ENCODE results near the gene PLCH1. TPM values are rescaled to one million over a fixed set of nuclear protein-coding genes. Genes with fewer than 3 reads are reported as not detected.
A peak's percentile ranks its signal among the peaks of the same experiment; 100 is the strongest.
"Not testable (repeated sequence)": the region's sequence is repeated elsewhere in the genome, so short reads cannot be mapped to it uniquely, and the experiment has no call there.

Gene PLCH1
- total RNA-seq, 1 donor from 2014 or later, result 8.0 TPM

DNA sequence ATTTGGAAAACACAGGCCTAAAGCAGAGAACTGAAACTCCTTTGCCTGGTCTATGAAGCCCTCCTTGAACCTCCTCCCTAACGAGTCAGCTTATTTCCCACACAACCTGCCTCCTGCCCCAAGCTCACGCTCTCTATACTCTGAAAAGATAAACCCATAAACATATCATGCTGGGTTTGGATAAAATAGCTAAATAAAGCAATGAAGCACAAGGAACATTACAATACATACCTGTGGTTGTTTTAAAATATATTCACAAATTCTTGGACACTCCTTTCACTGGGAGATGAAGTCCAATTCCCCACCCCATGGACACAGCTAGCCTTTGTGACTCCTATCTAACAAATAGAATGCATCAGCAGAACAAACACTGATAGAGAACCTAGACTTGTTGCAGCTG is 98.2 kb downstream of the PLCH1 start:
- DNase-seq (ENCODE audit: low spot score), result no peak

DNA sequence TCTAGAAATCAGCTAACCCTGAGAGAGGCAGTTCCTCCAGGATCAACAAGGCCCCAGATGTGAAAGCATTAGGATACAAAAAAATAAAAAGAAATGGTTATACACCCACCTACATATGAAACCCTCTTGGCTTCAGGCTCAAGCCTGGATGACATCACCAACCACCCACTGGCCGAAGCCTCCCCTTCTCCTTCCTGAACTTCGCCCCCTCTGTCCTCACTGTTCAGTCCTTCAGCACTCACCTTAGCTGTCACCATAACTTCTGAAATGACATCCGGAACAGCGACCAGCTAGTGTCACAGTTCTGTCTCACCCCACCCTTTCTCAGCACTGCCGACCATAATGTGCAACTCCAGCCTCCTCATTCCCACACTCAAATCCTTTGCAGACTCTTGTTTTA is 98.7 kb downstream of the PLCH1 start:
- DNase-seq (ENCODE audit: low spot score), result peak; percentile 11

DNA sequence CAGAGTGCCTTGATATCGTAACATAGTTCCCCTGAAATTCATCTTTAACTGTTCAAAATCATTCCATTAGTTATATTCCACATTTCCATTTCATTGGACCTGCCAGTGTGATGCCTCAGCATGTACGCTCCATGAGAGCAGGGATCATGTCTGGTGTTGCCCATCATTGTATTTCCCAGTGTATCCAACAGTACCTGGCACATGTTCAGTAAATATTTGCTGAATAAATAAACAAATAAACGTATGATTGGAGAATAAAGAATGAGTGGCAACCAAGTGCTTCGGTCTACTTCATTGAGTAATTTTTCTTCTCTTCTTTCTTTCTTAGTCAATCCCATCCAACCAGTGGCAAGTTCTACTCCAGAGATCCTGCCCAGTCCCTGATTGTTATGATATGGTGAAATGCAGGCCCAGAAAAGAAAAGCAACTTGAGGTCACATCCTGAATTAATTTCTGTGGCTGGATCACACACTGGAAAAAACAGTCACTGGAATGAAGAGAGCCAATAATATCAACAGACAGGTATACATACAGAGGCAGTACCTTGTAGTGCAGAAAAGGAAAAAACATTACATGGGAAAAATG is 101.2 kb downstream of the PLCH1 start:
- DNase-seq (ENCODE audit: low spot score), result no peak

DNA sequence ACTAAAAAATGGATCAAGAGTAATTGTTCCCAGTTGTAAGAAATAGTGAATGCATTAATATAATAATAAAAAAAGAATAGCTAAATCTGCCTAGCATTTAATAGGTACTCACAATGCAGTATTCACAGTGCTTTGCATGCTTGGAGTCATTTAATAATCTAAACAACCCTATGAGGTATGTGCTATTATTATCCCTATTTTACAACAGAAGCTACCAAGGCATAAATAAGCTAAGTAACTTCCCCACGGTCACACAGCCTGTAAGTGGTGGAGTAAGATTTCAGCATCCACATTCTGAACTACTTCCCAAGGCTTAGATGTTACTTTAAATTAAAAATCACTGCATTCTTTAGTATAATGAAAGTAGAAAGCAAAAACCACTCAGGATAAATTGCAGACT is 102.9 kb downstream of the PLCH1 start:
- no peak for DNase-seq (ENCODE audit: low spot score)

DNA sequence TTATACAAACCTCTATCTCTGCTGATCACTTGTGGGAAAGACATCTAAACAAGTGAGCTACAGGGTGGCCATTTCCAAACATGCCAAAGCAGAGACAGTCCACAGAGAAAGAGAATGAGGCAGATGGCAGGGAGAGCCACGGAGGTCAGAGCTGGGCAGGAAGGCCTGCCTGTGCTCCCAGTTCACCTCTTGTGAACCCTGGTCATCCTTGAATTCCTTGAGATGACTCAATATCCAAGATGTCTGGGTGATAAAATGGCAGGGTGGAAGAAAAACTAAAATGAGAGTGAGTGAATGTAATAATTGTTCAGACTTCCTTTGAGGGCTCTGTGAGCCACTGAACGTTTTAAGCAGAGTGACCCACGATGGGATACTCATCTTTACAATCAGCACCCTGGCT is 104.8 kb downstream of the PLCH1 start:
- no peak for DNase-seq (ENCODE audit: low spot score)

DNA sequence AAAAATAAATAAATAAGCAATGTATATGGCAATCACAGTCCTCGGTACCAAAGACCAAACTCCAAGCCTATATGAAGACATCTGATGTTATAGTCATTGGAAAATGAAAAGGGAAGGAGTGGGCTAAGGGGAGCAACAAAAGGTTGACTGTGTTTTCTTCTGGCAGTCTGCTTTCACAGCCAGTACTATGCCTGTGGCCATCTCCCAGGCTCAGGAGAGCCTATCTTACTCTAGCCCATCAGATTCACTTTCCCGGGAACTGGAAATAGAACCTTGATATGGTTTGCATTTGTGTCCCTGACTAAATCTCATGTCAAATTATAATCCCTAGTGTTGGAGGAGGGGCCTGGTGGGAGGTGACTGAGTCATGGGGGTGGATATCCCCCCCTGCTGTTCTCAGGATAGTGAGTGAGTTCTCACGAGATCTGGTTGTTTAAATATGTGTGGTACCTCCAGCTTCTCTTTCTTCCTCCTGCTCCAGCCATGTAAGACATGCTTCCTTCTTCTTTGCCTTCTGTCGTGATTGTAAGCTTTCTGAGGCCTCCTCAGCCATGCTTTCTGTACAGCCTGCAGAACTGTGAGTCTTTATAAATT is 105.3 kb downstream of the PLCH1 start:
- DNase-seq (ENCODE audit: low spot score), result no peak

DNA sequence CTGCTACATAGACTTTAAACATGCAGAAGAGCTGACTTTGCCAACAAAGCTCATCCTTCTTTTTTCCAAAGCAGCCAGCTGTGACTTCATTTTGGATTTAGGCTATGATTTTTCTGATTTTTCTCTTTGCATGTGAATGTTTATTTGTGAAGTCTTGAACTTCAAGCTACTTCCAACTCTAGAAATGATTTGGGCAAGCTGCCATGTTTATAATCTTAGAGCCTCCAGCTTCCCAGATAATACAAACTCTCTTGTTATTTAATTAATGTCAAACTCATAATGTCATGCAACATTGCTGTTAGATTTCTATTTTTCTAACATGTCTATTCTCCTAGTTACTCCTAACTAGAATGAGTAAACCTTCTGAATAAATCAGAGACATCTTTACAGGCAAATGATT is 106.4 kb downstream of the PLCH1 start:
- DNase-seq (ENCODE audit: low spot score), result not testable (repeated sequence)

DNA sequence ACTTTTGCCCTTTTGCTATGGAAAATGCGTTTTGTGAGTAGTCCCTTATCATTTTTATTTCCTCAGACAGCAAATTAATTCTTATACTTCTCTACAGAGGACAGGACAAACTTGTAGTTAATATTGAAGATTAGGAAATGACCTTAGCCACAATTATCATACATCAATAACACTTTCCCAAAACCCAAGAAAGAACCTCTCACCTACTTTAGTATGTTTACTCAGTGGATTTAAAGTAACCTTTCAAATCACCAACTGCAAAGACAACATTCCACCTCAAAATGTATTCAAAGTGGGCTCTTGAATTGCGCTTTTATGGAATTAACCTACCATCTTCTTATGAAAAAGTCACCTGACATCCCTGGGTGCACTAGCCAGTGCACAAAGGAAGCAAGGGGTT is 107.3 kb downstream of the PLCH1 start:
- no peak for DNase-seq (ENCODE audit: low spot score)

DNA sequence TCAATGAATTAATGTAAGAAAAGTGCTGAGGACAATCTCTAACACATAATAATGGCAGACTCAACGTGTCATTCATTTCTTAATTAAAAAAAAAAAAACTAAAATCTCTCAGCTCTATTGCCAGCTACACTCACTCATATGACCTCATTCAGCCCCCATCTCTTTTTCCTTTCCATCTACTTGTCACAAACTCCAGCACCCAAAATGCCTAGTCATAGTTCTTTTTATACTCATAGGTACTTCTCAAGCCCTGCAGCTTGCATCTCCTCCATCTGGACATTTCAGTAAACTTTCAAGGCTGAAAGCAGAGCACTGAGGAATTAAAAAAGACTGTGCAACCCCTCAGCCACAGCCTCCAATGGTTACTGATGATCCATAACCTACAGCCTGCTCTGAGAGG is 109.8 kb downstream of the PLCH1 start:
- no peak for DNase-seq (ENCODE audit: low spot score)

DNA sequence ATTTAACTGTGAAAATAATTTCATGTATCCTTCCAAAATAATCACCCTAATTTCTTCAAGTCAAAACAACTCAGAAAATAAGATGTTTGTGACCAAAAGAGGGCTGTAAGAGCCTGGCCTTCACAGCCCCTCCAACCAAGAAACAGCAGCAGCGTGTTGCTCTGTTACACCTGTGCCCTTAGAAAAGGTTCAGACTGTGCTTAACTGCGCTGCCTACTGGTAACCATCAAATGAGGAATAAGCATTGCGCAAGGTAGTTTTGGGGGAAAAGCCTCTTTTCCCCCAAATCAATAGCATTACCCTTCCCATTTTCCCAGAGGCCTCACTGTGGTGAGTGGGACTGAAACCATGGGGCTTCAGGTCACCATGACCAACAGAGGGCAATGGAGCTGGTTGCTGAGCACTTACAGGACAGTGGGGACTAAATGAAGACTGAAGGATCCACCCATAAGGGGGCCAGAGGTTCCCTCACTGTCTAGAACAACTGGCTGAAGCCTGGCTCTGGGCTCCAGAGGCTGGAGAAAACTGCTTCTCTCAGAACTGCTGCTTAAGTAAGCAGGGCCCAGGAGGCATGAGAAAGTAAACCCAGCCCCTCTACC is 110.7 kb downstream of the PLCH1 start:
- no peak for DNase-seq (ENCODE audit: low spot score)

DNA sequence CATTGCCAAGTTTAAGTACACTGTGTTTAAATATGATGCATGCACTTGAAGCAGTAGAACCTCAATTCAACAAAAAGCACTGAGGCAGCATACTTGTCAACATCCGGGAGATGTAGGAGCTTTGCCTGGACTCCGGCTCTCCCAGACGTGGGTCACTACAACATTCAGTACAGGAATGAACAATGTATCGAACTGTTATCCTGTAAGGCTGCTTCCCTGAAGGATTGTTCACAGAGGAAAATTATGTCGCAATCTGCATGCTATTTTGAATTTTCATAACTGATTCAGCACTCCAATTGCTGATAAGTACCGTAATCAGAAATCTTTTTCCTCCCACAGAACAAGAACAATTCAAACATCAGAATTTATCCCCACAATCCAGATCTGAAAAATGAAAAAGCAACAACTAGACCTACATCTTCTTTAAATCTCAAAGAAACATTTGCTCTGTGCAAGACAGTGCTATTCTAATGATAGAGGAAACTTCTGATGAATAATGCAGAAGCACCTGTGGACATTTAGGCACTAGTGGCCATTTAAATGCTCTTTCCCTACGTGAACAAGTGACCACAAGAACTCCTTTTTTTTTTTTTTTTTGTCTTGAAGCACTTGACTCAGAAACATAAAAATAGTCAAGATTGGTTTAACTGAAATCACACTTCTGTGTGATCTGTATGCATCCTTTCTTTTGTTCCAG is 113.4 kb downstream of the PLCH1 start:
- no peak for DNase-seq (ENCODE audit: low spot score)

DNA sequence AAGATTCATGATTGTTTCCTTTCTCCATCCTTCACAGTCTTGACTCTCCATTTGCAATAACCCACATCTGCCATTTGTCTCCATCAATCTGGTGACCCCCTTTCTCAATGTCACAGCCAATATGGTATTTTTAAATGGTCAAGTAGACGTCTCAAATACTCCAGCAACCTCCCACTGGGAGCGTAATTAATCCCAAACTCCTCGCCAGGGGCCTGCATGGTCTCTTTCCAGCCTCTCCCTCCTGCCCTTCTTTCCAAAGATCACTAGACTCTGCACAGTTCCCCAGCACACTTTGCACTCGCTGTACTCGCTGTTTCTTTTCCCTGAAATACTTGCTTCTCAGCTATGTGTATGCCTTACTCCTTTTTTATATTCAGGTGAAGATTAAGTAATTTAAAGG is 115.3 kb downstream of the PLCH1 start:
- no peak for DNase-seq (ENCODE audit: low spot score)

DNA sequence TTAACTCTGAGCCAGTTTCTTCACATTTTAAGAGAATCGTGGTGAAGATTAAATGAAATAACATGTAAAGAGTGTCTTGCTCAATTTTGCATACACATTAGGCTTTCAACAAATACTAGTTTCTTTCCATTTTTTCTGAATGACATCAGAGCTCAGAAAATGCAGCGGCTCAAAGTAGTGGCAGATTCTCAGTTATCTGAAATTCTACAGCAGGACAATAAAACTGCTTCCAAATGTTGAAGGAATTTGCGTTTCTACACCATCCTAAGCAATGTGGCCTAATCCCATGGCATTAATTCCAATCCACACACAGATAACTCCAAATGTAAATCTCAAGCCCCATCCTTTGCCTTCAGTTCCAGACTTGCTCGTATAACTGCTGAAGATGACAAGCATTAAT is 115.8 kb downstream of the PLCH1 start:
- no peak for DNase-seq (ENCODE audit: low spot score)

DNA sequence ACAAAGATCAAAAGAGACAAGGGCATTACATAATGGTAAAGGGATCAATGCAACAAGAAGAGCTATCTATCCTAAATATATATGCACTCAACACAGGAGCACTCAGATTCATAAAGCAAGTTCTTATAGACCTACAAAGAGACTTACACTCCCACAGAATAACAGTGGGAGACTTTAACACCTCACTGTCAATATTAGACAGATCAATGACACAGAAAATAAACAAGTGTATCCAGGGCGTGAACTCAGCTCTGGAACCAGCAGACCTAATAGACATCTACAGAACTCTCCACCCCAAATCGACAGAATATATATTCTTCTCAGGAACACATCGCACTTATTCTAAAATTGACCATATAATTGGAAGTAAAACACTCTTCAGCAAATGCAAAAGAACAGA is 122.2 kb downstream of the PLCH1 start:
- DNase-seq (ENCODE audit: low spot score), result not testable (repeated sequence)

DNA sequence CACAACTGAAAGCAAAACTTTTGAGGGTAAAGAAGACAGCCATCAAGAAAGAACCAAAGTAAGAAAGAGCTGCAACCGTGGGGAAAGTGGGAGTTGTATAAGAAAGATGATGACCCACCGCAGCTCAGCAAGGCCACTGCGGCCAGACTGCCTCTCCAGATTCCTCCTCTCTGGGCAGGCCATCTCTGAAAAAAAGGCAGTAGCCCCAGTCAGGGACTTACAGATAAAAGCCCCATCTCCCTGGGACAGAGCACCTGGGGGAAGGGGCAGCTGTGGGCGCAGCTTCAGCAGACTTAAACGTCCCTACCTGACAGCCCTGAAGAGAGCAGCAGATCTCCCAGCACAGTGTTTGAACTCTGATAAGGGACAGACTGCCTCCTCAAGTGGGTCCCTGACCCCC is 124.3 kb downstream of the PLCH1 start:
- not testable (repeated sequence) for DNase-seq (ENCODE audit: low spot score)

DNA sequence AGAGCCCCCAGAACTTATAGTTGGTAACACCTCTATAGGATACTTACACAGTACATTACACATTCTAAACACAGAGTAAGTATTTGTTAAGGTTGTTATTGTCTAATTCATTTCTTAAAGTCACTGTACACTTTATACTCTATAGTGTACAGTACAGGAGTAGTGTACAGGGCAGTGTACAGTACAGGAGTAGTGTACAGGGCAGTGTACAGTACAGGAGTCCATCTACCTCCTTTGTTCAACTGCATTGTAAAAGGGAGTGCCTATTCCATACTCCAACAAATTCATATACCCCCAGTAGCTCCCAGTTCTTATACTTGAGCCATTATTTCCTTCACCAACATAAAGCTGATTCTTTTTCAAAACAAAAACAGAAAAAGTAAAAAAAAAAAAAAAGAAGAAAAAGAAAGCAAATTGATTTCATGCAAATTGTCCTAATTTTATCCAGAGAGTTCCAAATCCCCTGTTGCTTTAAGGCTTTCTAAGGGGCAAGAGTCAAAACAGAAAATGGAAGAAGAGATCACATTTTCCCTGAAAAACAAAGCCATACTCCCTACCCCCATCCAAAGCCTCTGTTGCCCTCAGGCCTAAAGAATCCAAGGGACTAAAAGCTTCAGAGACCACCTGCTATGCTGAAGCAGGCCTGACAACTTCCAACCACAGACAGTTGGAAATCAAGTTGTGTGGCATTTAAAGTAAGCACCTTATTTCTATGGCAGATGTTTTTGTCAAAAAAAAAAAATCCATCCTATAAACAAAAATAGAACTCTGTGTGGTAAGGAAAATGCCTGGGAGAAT is 125.6 kb downstream of the PLCH1 start:
- DNase-seq (ENCODE audit: low spot score), result no peak

DNA sequence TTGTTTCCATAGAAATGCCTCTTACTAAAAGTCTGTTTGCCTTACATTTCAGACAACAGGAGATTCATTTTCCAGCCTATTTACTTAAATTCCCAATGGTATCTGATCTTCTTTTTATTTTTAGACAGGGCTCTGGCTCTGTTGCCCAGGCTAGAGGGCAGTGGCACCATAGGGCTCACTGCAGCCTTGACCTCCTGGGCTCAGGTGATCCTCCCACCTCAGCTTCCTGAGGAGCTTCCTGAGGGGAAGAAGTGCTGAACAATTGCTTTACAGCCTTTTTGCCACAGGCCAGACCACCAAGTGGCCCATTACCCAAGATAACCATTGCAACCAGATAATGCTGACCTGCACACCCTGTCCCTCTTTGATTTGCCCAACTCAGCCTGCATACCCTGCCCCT is 126.3 kb downstream of the PLCH1 start:
- DNase-seq (ENCODE audit: low spot score), result no peak

DNA sequence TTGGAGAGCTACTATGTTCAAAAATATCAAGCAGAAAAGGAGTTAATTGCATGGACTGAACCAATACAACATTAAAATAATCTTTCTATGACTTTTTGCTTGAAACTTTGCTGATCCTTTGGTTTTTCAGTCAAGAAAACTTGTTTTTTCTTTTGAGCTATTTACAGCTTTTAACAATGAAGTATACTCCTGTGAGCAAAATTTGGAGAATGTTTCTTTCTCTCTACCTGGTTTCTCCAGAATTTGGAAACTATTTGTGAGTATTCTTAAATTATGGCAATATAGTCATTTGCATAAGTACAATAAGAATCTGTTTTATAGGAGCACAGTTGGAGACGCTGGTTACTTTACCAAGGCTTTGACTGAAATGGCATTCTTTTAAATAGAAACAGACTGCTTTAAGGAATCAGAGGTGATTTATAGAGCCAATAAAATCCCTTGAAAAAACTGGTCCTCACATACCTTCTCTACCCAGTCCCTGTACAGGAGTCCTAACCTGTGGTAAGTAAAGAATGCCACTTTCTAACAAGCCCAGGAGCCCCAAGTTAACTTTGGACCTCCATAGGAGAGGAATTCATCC is 127.4 kb downstream of the PLCH1 start:
- no peak for DNase-seq (ENCODE audit: low spot score)

DNA sequence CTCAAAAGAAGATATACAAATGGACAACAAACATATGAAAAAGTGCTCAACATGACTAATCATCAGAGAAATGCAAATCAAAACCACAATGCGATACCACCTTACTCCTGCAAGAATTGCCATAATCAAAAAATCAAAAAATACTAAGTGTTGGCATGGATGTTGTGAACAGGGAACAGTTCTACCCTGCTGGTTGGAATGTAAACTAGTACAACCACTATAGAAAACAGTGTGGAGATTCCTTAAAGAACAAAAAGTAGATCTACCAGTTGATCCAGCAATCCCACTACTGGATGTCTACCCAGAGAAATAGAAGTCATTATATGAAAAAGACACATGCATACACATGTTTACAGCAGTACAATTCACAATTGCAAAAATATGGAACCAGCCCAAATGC is 129.7 kb downstream of the PLCH1 start:
- not testable (repeated sequence) for DNase-seq (ENCODE audit: low spot score)

DNA sequence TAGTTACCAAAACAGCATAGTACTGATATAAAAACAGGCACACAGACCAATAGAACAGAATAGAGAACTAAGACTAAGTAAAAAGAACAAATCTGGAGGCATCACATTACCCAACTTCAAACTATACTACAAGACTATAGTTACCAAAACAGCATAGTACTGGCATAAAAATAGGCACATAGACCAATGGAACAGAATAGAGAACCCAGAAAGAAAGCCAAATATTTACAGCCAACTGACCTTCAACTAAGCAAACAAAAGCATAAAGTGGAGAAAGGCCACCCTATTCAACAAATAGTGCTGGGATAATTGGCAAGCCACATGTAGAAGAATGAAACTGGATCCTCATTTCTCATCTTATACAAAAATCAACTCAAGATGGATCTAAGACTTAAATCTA is 130.5 kb downstream of the PLCH1 start:
- not testable (repeated sequence) for DNase-seq (ENCODE audit: low spot score)

DNA sequence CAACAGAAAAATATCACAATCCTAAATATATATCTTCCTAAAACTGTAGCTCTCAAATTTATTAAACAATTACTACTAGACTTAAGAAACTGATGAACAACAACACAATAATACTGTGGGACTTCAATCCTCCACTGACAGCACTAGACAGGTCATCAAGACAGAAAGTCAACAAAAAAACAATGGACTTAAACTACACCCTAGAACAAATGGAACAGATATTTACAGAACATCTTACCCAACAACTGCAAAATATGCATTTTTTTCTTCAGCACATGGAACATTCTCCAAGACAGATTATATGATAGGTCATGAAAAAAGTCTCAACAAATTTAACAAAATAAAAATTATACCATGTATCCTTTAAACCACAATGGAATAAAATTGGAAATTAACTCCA is 133.4 kb downstream of the PLCH1 start:
- no peak for DNase-seq (ENCODE audit: low spot score)

DNA sequence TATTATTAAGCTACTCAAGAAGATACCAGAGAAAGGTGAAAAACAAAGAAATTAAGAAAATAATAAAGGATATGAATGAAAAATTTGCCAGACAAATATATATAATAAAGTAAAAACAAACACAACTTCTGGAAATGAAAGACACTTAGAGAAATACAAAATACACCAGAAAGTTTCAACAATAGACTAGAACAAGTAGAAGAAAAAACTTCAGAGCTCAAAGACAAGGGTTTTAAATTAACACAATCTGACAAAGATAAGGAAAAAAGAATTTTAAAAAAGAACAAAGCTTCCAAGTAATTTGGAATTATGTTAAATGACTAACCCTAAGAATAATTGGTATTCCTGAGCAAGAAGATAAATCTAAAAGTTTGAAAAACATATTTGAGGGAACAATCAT is 135.3 kb downstream of the PLCH1 start:
- no peak for DNase-seq (ENCODE audit: low spot score)

Measured in mucosa of gallbladder (tissue), 1 donor.